HG03175 (cell line): Measurements from ENCODE around the gene GNG7.

Experiments
- ATAC-seq: cut with Tn5 transposase; IDR thresholded peaks from one replicate; pipeline ENCODE4 v1.9.1; 2021; ENCODE audit warnings: mild to moderate bottlenecking, moderate library complexity; ENCODE audit not compliant: unreplicated experiment

The GNG7 gene

GRCh38 chr19:2492870-2493269 lies 209.6 kb downstream of the GNG7 start:
- no peak for ATAC-seq

GRCh38 chr19:2491130-2491801 lies 211.2 kb downstream of the GNG7 start:
- ATAC-seq: no peak

GRCh38 chr19:2490659-2491058 lies 211.8 kb downstream of the GNG7 start:
- ATAC-seq: no peak

- ATAC-seq: no peak
Observed at GRCh38 chr19:2488942-2489731, 213.4 kb downstream of the GNG7 start.

GRCh38 chr19:2488405-2488941 lies 214.0 kb downstream of the GNG7 start:
- no peak for ATAC-seq

GRCh38 chr19:2487842-2488241 lies 214.7 kb downstream of the GNG7 start:
- ATAC-seq: no peak

GRCh38 chr19:2487090-2487489 lies 215.4 kb downstream of the GNG7 start:
- no peak for ATAC-seq

GRCh38 chr19:2485428-2485827 lies 217.1 kb downstream of the GNG7 start:
- no peak for ATAC-seq

- ATAC-seq: no peak
Observed at GRCh38 chr19:2484178-2484937, 218.1 kb downstream of the GNG7 start.

GRCh38 chr19:2483484-2484151 lies 218.9 kb downstream of the GNG7 start:
- no peak for ATAC-seq

GRCh38 chr19:2483084-2483483 lies 219.4 kb downstream of the GNG7 start:
- no peak for ATAC-seq

GRCh38 chr19:2482354-2483038 lies 220.0 kb downstream of the GNG7 start:
- ATAC-seq: no peak

- ATAC-seq: no peak
Observed at GRCh38 chr19:2481466-2481865, 221.0 kb downstream of the GNG7 start.

GRCh38 chr19:2479556-2480194 lies 222.8 kb downstream of the GNG7 start:
- no peak for ATAC-seq

- ATAC-seq: no peak
Observed at GRCh38 chr19:2478756-2479555, 223.5 kb downstream of the GNG7 start.

- ATAC-seq: no peak
Observed at GRCh38 chr19:2478278-2478755, 224.2 kb downstream of the GNG7 start.

- ATAC-seq: no peak
Observed at GRCh38 chr19:2477732-2478191, 224.7 kb downstream of the GNG7 start.

- no peak for ATAC-seq
Observed at GRCh38 chr19:2477141-2477710, 225.3 kb downstream of the GNG7 start.
